ENCODE measurements around the gene NUDT19.

DNA sequence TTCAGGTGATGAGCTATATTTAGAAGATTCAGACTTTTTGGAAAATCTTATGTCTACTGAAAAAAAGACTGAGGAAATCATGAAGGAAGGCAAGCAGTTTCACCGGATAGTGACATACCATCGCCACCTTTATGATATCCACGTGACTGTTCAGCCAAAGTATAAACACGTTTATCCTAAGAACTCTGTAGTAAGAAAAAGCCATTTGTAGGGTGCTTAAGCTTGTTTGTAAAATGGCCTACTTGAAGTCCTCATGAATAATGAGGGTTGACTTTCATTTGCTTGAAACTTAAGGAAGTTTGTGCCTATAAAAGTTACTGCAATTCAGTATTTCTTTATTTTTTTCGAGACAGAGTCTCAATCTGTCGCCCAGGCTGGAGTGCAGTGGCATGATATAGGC, 20.1 kb downstream of the NUDT19 start:
- TF ChIP-seq POLR2A (IDR thresholded peaks at IDR 0.05), result no peak
- TF ChIP-seq, protein P1, sequence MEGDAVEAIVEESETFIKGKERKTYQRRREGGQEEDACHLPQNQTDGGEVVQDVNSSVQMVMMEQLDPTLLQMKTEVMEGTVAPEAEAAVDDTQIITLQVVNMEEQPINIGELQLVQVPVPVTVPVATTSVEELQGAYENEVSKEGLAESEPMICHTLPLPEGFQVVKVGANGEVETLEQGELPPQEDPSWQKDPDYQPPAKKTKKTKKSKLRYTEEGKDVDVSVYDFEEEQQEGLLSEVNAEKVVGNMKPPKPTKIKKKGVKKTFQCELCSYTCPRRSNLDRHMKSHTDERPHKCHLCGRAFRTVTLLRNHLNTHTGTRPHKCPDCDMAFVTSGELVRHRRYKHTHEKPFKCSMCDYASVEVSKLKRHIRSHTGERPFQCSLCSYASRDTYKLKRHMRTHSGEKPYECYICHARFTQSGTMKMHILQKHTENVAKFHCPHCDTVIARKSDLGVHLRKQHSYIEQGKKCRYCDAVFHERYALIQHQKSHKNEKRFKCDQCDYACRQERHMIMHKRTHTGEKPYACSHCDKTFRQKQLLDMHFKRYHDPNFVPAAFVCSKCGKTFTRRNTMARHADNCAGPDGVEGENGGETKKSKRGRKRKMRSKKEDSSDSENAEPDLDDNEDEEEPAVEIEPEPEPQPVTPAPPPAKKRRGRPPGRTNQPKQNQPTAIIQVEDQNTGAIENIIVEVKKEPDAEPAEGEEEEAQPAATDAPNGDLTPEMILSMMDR (IDR thresholded peaks at IDR 0.05), result no peak
